RWPE1 (cell line): Measurements from ENCODE around the gene SLC25A39.

Source experiments
- CTCF ChIA-PET: fragments of 350-600 bp; sonication (Branson Sonifier 250); formaldehyde crosslinking; extraction: SDS; loops from one replicate; lab custom pipeline; 2021; lab: Yijun Ruan, JAX
- POLR2A ChIA-PET: fragments of 400-600 bp; formaldehyde crosslinking; extraction: SDS; loops from one replicate; lab custom pipeline; 2020; ENCODE audit warnings: antibody characterized with exemption; ENCODE audit not compliant: low non-redundant PET; lab: Yijun Ruan, JAX
- DNase-seq: peaks from one replicate; pipeline ENCODE4 v3.0.0; 2012; ENCODE audit warnings: low spot score
- H3K27ac ChIP-seq: fragments of 450-650 bp; 2 replicates; pipeline ENCODE4 v1.5.1; 2017
- CTCF ChIP-seq: fragments of 450-650 bp; conservative IDR thresholded peaks from 2 replicates; pipeline ENCODE4 v1.5.1; 2017; ENCODE audit warnings: low read depth, mild to moderate bottlenecking

Gene SLC25A39

GRCh38 chr17:44314524-44314868 is 10.1 kb downstream of the SLC25A39 start:
- DNase-seq, result no peak
- ChIA-PET POLR2A (no interaction called here), CTCF (no interaction called here)
- H3K27ac ChIP-seq, result no peak overlapping the region
- TF ChIP-seq CTCF, result no peak

- TF ChIP-seq CTCF, result no peak
- H3K27ac ChIP-seq, result no peak overlapping the region
- no peak for DNase-seq
- ChIA-PET POLR2A (no interaction called here), CTCF (no interaction called here)
Measured at GRCh38 chr17:44314031-44314430, 10.6 kb downstream of the SLC25A39 start.

- no peak overlapping the region for H3K27ac ChIP-seq
- TF ChIP-seq CTCF, result no peak
- CTCF ChIA-PET, result interaction anchor here (0.8 kb wide), 1 partner anchor 33 kb away, joined by 8 read pairs; no protein-coding TSS in a partner anchor
- no peak for DNase-seq
- POLR2A ChIA-PET, result no interaction called here
Measured at GRCh38 chr17:44312396-44313104, 12.1 kb downstream of the SLC25A39 start.

- H3K27ac ChIP-seq, result no peak overlapping the region
- DNase-seq, result no peak
- ChIA-PET POLR2A (no interaction called here), CTCF (interaction anchor here (0.6 kb wide), 2 partner anchors 8 to 18 kb away, joined by 5 read pairs; no protein-coding TSS in a partner anchor)
- no peak for TF ChIP-seq CTCF
Measured at GRCh38 chr17:44311562-44312181, 13.0 kb downstream of the SLC25A39 start.

GRCh38 chr17:44310609-44311376 is 13.8 kb downstream of the SLC25A39 start:
- no peak overlapping the region for H3K27ac ChIP-seq
- no peak for DNase-seq
- TF ChIP-seq CTCF, result no peak
- ChIA-PET POLR2A (no interaction called here), CTCF (interaction anchor here (0.7 kb wide), 1 partner anchor 22 kb away, joined by 3 read pairs; no protein-coding TSS in a partner anchor)

GRCh38 chr17:44310188-44310587 is 14.4 kb downstream of the SLC25A39 start:
- H3K27ac ChIP-seq, result no peak overlapping the region
- ChIA-PET CTCF (interaction anchor here (0.5 to 0.7 kb wide), 2 partner anchors 22 to 362 kb away, joined by 3 read pairs; no protein-coding TSS in a partner anchor), POLR2A (no interaction called here)
- no peak for DNase-seq
- no peak for TF ChIP-seq CTCF
